ENCODE results near the gene PPP2R2B. TPM values are rescaled to one million over a fixed set of nuclear protein-coding genes. Genes with fewer than 3 reads are reported as not detected.

Gene PPP2R2B
- polyA plus RNA-seq, 1 donor (not counting 4 experiments of a cell fraction or from before 2014, with no cell fraction given): 0.33 TPM

DNA sequence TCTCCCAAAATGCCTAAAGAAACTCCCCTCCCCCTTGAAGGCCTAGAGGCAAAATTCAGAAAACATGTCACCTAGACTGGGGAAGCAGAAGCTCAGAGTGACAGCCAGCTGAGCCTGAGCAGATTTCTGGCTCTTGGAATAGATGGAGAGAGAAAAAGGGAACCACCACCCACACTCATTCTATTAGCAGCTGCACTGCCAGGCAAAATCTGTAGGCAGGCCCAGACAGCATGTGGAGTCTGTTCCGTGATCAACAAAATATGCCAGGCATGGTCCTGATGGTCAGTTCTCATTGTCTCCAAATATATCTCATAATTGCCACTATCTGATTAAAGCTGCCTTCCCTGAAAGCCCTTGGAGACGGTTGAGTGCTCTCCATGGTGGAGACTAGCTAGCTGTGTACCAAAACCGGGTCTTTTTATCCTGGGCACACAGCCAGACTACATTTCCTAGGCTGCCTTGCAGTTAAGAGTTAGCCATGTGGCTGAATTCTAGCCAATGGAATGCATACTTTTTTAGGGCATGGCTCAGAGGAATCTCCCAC is 230.8 kb downstream of the PPP2R2B start:
- Histone ChIP-seq H3K4me2 (ENCODE audit: control insufficient read depth, extremely low read depth, insufficient read depth, low read depth, low read length) (no peak overlapping the region), H3K36me3 (ENCODE audit: control insufficient read depth in 2 of 2, extremely low read depth in 1 of 2, insufficient read depth in 2 of 2, low read length in 2 of 2) (no peaks in the 10 kb centered on the region), H3K9ac (ENCODE audit: control insufficient read depth, extremely low read depth, insufficient read depth, low read length) (no peak overlapping the region), H3K27ac (ENCODE audit: control insufficient read depth, insufficient read depth, low read length) (no peak overlapping the region), H3K79me2 (ENCODE audit: control insufficient read depth, insufficient read depth, low read length) (no peaks in the 10 kb centered on the region), H3K27me3 (ENCODE audit: control insufficient read depth, extremely low read depth, insufficient read depth, low read length) (no peaks in the 10 kb centered on the region), H2AFZ (ENCODE audit: control insufficient read depth, low read length) (no peak overlapping the region), H3K4me3 (ENCODE audit: control insufficient read depth in 2 of 3, extremely low read depth in 1 of 3, insufficient read depth in 2 of 3, low read depth in 1 of 3, low read length in 3 of 3) (no peak overlapping the region), H4K20me1 (ENCODE audit: control insufficient read depth, extremely low read depth, insufficient read depth, low read length) (no peaks in the 10 kb centered on the region), H3K9me1 (ENCODE audit: control insufficient read depth, extremely low read depth, insufficient read depth, low read length) (no peaks in the 10 kb centered on the region), H3K9me3 (ENCODE audit: control insufficient read depth, low read depth, low read length) (no peaks in the 10 kb centered on the region), H3K4me1 (ENCODE audit: control insufficient read depth, extremely low read depth, insufficient read depth, low read length) (no peaks in the 10 kb centered on the region)
- dilution Hi-C loops (cut with MboI; ENCODE audit: extremely low pct_ligation_motif_present, low sequenced_read_pairs): no loop called here
- TF ChIP-seq EZH2 (IDR thresholded peaks at IDR 0.05; ENCODE audit: low read length): no peak
- no peak for TF ChIP-seq CTCF (optimal IDR thresholded peaks at IDR 0.05 in 1 of 3, IDR thresholded peaks at IDR 0.05 in 1 of 3, conservative IDR thresholded peaks at IDR 0.05 in 1 of 3; ENCODE audit: extremely low read depth in 1 of 3, insufficient read depth in 2 of 3, low read length in 3 of 3)
- FAIRE-seq (no peak), DNase-seq (ENCODE audit: low read depth, low spot score) (no peak)

DNA sequence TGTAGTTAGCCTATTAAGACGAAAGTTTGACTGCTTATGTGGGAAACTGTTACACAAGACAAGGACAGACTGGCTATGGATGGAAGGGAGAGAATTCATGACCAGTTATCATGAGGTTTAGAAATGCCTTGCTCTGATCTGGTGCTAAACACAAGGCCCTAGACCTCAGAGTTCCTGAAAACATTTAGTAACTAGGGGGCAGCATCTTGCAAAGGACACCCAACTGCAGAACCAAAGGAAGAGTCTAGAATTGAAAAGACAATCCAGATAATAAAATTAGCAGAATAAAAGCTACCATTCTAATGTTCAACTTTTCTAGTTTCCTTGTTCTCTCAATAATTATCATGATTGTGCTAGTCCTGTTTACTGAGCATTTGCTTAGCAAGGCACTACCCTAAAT is 232.1 kb downstream of the PPP2R2B start:
- Histone ChIP-seq H2AFZ (ENCODE audit: control insufficient read depth, low read length) (no peak overlapping the region), H3K36me3 (ENCODE audit: control insufficient read depth in 2 of 2, extremely low read depth in 1 of 2, insufficient read depth in 2 of 2, low read length in 2 of 2) (no peaks in the 10 kb centered on the region), H3K27me3 (ENCODE audit: control insufficient read depth, extremely low read depth, insufficient read depth, low read length) (no peaks in the 10 kb centered on the region), H3K9me1 (ENCODE audit: control insufficient read depth, extremely low read depth, insufficient read depth, low read length) (no peaks in the 10 kb centered on the region), H3K4me3 (ENCODE audit: control insufficient read depth in 2 of 3, extremely low read depth in 1 of 3, insufficient read depth in 2 of 3, low read depth in 1 of 3, low read length in 3 of 3) (no peak overlapping the region), H3K4me1 (ENCODE audit: control insufficient read depth, extremely low read depth, insufficient read depth, low read length) (no peaks in the 10 kb centered on the region), H3K4me2 (ENCODE audit: control insufficient read depth, extremely low read depth, insufficient read depth, low read depth, low read length) (no peak overlapping the region), H3K9ac (ENCODE audit: control insufficient read depth, extremely low read depth, insufficient read depth, low read length) (no peak overlapping the region), H4K20me1 (ENCODE audit: control insufficient read depth, extremely low read depth, insufficient read depth, low read length) (no peaks in the 10 kb centered on the region), H3K9me3 (ENCODE audit: control insufficient read depth, low read depth, low read length) (no peaks in the 10 kb centered on the region), H3K27ac (ENCODE audit: control insufficient read depth, insufficient read depth, low read length) (no peak overlapping the region), H3K79me2 (ENCODE audit: control insufficient read depth, insufficient read depth, low read length) (no peaks in the 10 kb centered on the region)
- dilution Hi-C loops (cut with MboI; ENCODE audit: extremely low pct_ligation_motif_present, low sequenced_read_pairs): no loop called here
- TF ChIP-seq EZH2 (IDR thresholded peaks at IDR 0.05; ENCODE audit: low read length) (no peak), CTCF (optimal IDR thresholded peaks at IDR 0.05 in 1 of 3, IDR thresholded peaks at IDR 0.05 in 1 of 3, conservative IDR thresholded peaks at IDR 0.05 in 1 of 3; ENCODE audit: extremely low read depth in 1 of 3, insufficient read depth in 2 of 3, low read length in 3 of 3) (no peak)
- FAIRE-seq (no peak), DNase-seq (ENCODE audit: low read depth, low spot score) (no peak)
